Lower leg skin (tissue), 4 donors: ENCODE results near the gene CTNND2. TPM values are rescaled to one million over a fixed set of nuclear protein-coding genes. Genes with fewer than 3 reads are reported as not detected.

Experiments
- DNase-seq, 2 donors: peaks; one replicate each; pipeline ENCODE4 v3.0.0-alpha.2; 2019; ENCODE audit warnings: low spot score in 2 of 2
- H3K4me3 ChIP-seq: fragments of 200-600 bp; sonication (generic); 2 replicates; pipeline ENCODE4 v1.5.1; 2017; ENCODE audit warnings: mild to moderate bottlenecking, low read depth; ENCODE audit not compliant: poor library complexity, severe bottlenecking
- POLR2A ChIP-seq, 2 donors: fragments of 450-650 bp; IDR thresholded peaks; one replicate each; pipeline ENCODE4 v1.6.1; 2016 to 2017; ENCODE audit warnings: antibody characterized with exemption in 2 of 2, mild to moderate bottlenecking in 1 of 2, moderate library complexity in 1 of 2
- WGBS, 2 donors: methylation state at CpG; one replicate each; pipeline ENCODE4 v1.1.5; 2018; 5-methylcytosine and 5-hydroxymethylcytosine counted together
- intact Hi-C: fragments of 100-400 bp; cut with DNase I; formaldehyde crosslinking; loops from one replicate; pipeline ENCODE4 v1.15.0; 2023; ENCODE audit warnings: low total_unique reads
- total RNA-seq, 4 donors: library from RNA; depleted of rRNA; stranded (reverse); fragments of >200 nt; gene quantifications; one replicate each; pipeline ENCODE4 v1.1.0, GENCODE V29; 2016
- TF ChIP-seq, protein P1 (sequence below), 3 donors: fragments of 450-650 bp; IDR thresholded peaks; one replicate each; pipeline ENCODE4 v1.5.1; 2016; ENCODE audit warnings: antibody characterized with exemption in 3 of 3, mild to moderate bottlenecking in 3 of 3, moderate library complexity in 2 of 3

Gene CTNND2
- total RNA-seq, 4 donors from 2014 or later = 0.21 to 2.9 (median 0.55) TPM

DNA sequence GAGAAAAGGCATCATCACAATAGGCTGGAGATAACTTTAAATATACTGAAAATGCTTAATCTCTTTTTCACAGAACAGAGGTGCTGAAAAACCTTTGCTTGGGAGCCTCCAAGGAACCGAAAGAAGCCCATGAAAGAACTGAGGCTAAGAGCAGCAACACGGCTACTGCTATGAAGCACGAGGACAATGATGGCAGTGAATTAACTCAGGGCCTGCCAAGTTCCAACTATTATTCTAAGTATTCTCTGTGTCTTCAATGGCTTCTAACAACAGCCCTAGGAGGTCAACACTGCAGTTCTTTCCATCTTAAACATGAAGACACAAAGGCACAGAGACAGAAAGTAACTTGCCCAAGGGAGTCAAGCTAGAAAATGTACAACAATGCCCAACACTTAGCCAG is 850.2 kb downstream of the CTNND2 start:
- 80 to 81% methylated on average over 3 of the region's 3 CpGs for WGBS, 2 donors
- intact Hi-C loops = no loop called here

DNA sequence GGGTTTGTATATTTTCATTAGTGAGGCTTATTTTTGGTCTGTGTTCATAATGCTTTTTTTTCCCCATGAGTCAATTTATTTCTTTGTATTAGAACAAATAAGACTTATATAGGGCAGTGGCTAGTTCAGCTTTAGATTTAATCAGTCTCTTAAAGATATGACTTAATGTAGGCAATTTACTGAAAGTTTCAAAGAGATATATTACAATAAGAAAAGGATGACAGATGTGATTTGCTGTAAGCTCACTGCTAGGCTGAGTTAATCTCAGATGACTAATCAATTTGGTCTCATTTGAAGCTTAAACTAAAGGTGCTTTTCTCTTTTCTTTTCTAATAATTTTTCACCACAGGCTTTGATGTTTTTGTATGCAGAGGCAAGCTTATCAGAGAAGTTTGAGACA is 851.4 kb downstream of the CTNND2 start:
- no peak overlapping the region for H3K4me3 ChIP-seq
- TF ChIP-seq POLR2A (IDR thresholded peaks at IDR 0.05) = no peak
- TF ChIP-seq, protein P1, sequence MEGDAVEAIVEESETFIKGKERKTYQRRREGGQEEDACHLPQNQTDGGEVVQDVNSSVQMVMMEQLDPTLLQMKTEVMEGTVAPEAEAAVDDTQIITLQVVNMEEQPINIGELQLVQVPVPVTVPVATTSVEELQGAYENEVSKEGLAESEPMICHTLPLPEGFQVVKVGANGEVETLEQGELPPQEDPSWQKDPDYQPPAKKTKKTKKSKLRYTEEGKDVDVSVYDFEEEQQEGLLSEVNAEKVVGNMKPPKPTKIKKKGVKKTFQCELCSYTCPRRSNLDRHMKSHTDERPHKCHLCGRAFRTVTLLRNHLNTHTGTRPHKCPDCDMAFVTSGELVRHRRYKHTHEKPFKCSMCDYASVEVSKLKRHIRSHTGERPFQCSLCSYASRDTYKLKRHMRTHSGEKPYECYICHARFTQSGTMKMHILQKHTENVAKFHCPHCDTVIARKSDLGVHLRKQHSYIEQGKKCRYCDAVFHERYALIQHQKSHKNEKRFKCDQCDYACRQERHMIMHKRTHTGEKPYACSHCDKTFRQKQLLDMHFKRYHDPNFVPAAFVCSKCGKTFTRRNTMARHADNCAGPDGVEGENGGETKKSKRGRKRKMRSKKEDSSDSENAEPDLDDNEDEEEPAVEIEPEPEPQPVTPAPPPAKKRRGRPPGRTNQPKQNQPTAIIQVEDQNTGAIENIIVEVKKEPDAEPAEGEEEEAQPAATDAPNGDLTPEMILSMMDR (IDR thresholded peaks at IDR 0.05) = no peak
- no peak for DNase-seq
- intact Hi-C loops = no loop called here

More for the DNA sequence above, 850.2 kb downstream of the CTNND2 start:
- H3K4me3 ChIP-seq = no peak overlapping the region
- TF ChIP-seq POLR2A (IDR thresholded peaks at IDR 0.05) = no peak
- TF ChIP-seq, protein P1 (IDR thresholded peaks at IDR 0.05) = no peak
- DNase-seq = no peak

DNA sequence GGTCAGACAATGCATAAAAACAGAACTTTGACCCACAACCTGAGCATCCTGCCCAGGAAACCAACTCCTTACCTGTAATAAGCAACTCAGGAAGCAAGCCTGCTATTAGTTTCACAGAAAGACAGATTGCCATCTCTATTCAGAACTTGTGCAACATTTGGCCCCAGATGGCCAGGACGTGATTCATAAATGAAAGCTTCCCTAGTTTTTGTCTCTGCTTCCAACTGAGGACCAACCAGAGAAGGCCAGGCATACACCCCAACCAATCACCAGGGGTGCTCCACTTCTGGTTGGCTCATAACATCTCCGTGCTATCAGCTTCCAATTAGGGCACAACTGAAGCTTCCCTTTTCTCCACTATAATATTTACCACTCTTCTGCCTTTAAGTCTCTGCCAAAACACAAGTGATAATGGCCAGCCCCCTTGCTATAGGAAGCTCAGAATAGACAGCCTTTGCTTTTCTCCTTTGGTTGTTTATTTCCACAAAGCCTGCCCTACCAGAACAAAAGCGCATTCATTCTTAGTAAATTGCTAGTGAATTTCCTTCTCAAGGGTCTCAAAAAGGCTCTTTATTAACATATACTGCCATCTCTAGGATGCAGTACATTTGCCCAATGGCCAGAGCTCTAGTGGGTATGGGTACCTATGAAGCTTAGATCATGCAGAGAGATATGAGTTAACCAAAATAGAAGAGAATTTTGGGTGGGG is 853.5 kb downstream of the CTNND2 start:
- intact Hi-C loops = no loop called here
- WGBS, 2 donors = 39 to 55% methylated on average over 3 of the region's 3 CpGs
- no peak for DNase-seq
- TF ChIP-seq, protein P1 (IDR thresholded peaks at IDR 0.05) = no peak
- no peak for TF ChIP-seq POLR2A (IDR thresholded peaks at IDR 0.05)
- no peak overlapping the region for H3K4me3 ChIP-seq

DNA sequence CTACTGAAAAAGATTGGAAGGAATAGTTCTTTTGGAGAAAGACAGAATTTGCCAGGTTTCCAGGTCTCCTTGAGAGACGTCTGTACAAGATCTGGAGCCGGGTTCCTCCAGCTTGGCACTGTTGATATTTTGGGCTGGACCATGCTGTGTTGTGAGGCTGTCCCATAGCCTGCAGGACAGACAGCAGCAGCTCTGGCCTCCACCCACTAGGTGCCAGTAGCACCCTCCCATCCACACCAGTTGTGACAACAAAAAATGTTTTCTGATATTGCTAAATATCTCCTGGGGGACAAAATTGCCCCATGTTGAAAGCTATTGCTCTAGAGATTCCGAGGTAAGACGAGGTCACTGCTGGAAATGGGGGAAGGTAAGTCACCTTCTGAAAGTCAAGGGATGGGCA is 855.5 kb downstream of the CTNND2 start:
- H3K4me3 ChIP-seq = no peak overlapping the region
- intact Hi-C loops = no loop called here
- TF ChIP-seq POLR2A (IDR thresholded peaks at IDR 0.05) = no peak
- TF ChIP-seq, protein P1 (IDR thresholded peaks at IDR 0.05) = no peak
- 69 to 76% methylated on average over 4 of the region's 4 CpGs for WGBS, 2 donors
- no peak for DNase-seq

DNA sequence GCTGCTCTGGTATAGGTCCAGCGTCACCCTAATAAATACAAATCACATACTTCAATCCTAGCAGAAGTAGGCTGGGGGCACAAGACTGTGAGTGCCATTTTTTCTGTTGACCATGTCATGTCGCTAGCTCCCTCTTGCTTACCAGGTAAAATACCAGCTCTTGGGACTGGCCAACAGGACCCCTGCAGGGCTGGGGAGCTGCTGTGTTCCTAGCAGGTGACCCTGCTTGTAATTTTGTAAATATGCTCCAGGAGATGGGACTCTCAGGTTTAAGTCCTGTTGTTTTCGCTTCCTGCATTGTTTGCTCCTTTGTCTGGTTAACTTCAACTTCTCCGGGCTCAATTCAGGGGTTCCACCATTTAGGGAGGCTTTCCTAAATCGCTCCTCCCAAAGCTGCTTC is 856.6 kb downstream of the CTNND2 start:
- no peak for DNase-seq
- no peak for TF ChIP-seq POLR2A (IDR thresholded peaks at IDR 0.05)
- TF ChIP-seq, protein P1 (IDR thresholded peaks at IDR 0.05) = no peak
- intact Hi-C loops = no loop called here
- WGBS, 2 donors = 90 to 95% methylated on average over 5 of the region's 5 CpGs
- no peak overlapping the region for H3K4me3 ChIP-seq

DNA sequence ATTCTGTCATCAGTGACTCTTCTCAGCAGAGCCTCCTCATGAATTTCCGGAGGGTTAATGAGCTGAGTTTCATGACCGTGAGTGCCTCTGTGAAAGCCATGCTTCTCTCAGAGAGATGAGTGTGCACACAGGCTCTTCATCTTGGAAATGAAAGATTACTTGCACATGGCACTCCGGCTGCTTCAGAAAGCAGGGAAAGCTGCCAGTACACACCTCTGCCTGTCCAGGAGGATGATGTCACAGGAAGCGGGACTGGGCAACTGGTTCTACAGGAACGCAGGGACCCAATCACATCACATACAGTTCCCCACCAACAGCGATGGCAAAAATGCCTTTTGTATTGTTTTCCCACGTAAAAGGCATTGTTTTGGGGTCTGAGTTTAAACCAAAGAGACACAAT is 857.2 kb downstream of the CTNND2 start:
- H3K4me3 ChIP-seq = no peak overlapping the region
- intact Hi-C loops = no loop called here
- WGBS, 2 donors = 69 to 72% methylated on average over 7 of the region's 7 CpGs
- no peak for DNase-seq
- no peak for TF ChIP-seq POLR2A (IDR thresholded peaks at IDR 0.05)
- TF ChIP-seq, protein P1 (IDR thresholded peaks at IDR 0.05) = no peak
